PC-3 (cell line): ENCODE results near the gene MELK. TPM values are rescaled to one million over a fixed set of nuclear protein-coding genes. Genes with fewer than 3 reads are reported as not detected.

ENCODE experiments used
- ATAC-seq: fragments of 200-7000 bp; cut with Tn5 transposase; 2 replicates; pipeline ENCODE4 v1.9.1; 2020; ENCODE audit warnings: mild to moderate bottlenecking, moderate library complexity
- BruUV-seq: library from RNA; stranded (reverse); fragments of 400-500 nt; replicated peaks from 2 replicates; lab custom pipeline; 2021; lab: Mats Ljungman, UMichigan
- CTCF ChIA-PET: fragments of 300-600 bp; sonication (Branson Sonifier 250); formaldehyde crosslinking; loops from one replicate; lab custom pipeline; 2022; ENCODE audit warnings: antibody characterized with exemption; lab: Charles Lee
- POLR2A ChIA-PET: fragments of 300-600 bp; sonication (Branson Sonifier 250); formaldehyde crosslinking; loops from one replicate; lab custom pipeline; 2022; ENCODE audit warnings: antibody characterized with exemption; ENCODE audit not compliant: unreplicated experiment; lab: Charles Lee
- DNase-seq: peaks from one replicate; pipeline ENCODE4 v3.0.0-alpha.2; 2015
- H2AFZ ChIP-seq: fragments of 300-600 bp; sonication (generic); 2 replicates; pipeline ENCODE4 v1.6.0; 2016; ENCODE audit warnings: antibody characterized with exemption, low read length
- H3F3A ChIP-seq: fragments of 300-600 bp; sonication (generic); one replicate; pipeline ENCODE4 v1.6.0; 2017; ENCODE audit warnings: antibody characterized with exemption, low read length, control low read depth, mild to moderate bottlenecking; ENCODE audit not compliant: unreplicated experiment
- H3K27ac ChIP-seq: fragments of 300-600 bp; sonication (generic); 2 replicates; pipeline ENCODE4 v1.5.1; 2016; ENCODE audit warnings: mild to moderate bottlenecking, low read length
- H3K27me3 ChIP-seq: fragments of 300-600 bp; sonication (generic); 2 replicates; pipeline ENCODE4 v1.6.1; 2016; ENCODE audit warnings: low read length, mixed read lengths
- H3K36me3 ChIP-seq: fragments of 300-600 bp; sonication (generic); 2 replicates; pipeline ENCODE4 v1.6.1; 2016; ENCODE audit warnings: low read depth, mixed run types, low read length, mixed read lengths
- H3K4me1 ChIP-seq: fragments of 300-600 bp; sonication (generic); 2 replicates; pipeline ENCODE4 v1.5.1; 2016; ENCODE audit warnings: low read length; ENCODE audit not compliant: insufficient read depth
- H3K4me2 ChIP-seq: fragments of 300-600 bp; sonication (generic); 2 replicates; pipeline ENCODE4 v1.6.0; 2016; ENCODE audit warnings: low read length
- H3K4me3 ChIP-seq: fragments of 300-600 bp; sonication (generic); 2 replicates; pipeline ENCODE4 v1.5.1; 2016; ENCODE audit warnings: mild to moderate bottlenecking, low read length, mixed read lengths
- H3K79me2 ChIP-seq: fragments of 300-600 bp; sonication (generic); 2 replicates; pipeline ENCODE4 v1.6.1; 2017; ENCODE audit warnings: low read length, mixed read lengths
- H3K9ac ChIP-seq: fragments of 300-600 bp; sonication (generic); 2 replicates; pipeline ENCODE4 v1.6.0; 2016; ENCODE audit warnings: mild to moderate bottlenecking, low read length
- H3K9me2 ChIP-seq: fragments of 300-600 bp; sonication (generic); replicated peaks from 2 replicates; pipeline ENCODE4 v1.6.1; 2016; ENCODE audit warnings: mixed run types, low read length, mixed read lengths
- H3K9me3 ChIP-seq: fragments of 300-600 bp; sonication (generic); 2 replicates; pipeline ENCODE4 v1.6.1; 2016; ENCODE audit warnings: low read length, mixed read lengths
- H4K20me1 ChIP-seq: fragments of 300-600 bp; sonication (generic); 2 replicates; pipeline ENCODE4 v1.6.1; 2016; ENCODE audit warnings: low read length, mixed read lengths
- CTCF ChIP-seq: fragments of 300-600 bp; sonication (generic); conservative IDR thresholded peaks from 2 replicates; pipeline ENCODE4 v1.5.1; 2017; ENCODE audit warnings: antibody characterized with exemption, low read depth, mild to moderate bottlenecking, low read length
- EZH2 ChIP-seq: fragments of 300-600 bp; sonication (generic); IDR thresholded peaks from one replicate; pipeline ENCODE4 v1.6.1; 2017; ENCODE audit warnings: antibody characterized with exemption, mild to moderate bottlenecking, low read length; ENCODE audit not compliant: unreplicated experiment
- EZH2phosphoT487 ChIP-seq: fragments of 300-600 bp; sonication (generic); IDR thresholded peaks from 2 replicates; pipeline ENCODE4 v1.6.1; 2018; ENCODE audit warnings: mild to moderate bottlenecking, antibody characterized with exemption, low read length, borderline replicate concordance
- intact Hi-C: fragments of 100-400 bp; cut with micrococcal nuclease; formaldehyde crosslinking; loops from 2 replicates; pipeline ENCODE4 v1.9.0; 2023
- total RNA-seq: library from RNA; depleted of rRNA; stranded (reverse); fragments of >200 nt; gene quantifications from 2 replicates; pipeline ENCODE4 v1.2.3, GENCODE V29; 2014

Gene MELK
- total RNA-seq, 1 experiment from 2014 or later = 40.8 TPM

- intact Hi-C loops = no loop called here
- H3K9me3 ChIP-seq = no peaks in the 10 kb centered on the region
- ChIA-PET POLR2A (no interaction called here), CTCF (no interaction called here)
- H2AFZ ChIP-seq = no peak overlapping the region
- no peak for ATAC-seq
- no peak overlapping the region for H3K9ac ChIP-seq
- H4K20me1 ChIP-seq = no peaks in the 10 kb centered on the region
- no TSS peak for BruUV-seq
- no peak overlapping the region for H3K4me3 ChIP-seq
- no peaks in the 10 kb centered on the region for H3F3A ChIP-seq
- no peak overlapping the region for H3K27ac ChIP-seq
- peaks cover 22% of the 10 kb centered on the region for H3K36me3 ChIP-seq
- no peaks in the 10 kb centered on the region for H3K4me1 ChIP-seq
- H3K27me3 ChIP-seq = no peaks in the 10 kb centered on the region
- TF ChIP-seq CTCF (no peak), EZH2 (no peak), EZH2phosphoT487 (no peak)
- no peaks in the 10 kb centered on the region for H3K9me2 ChIP-seq
- H3K79me2 ChIP-seq = no peaks in the 10 kb centered on the region; the same call in 1 of the 2 replicates
- H3K4me2 ChIP-seq = no peak overlapping the region
- DNase-seq = no peak
These were observed 20.3 kb downstream of the MELK start for GRCh38 chr9:36592801-36593583.

- no TSS peak for BruUV-seq
- TF ChIP-seq CTCF = no peak
- TF ChIP-seq EZH2phosphoT487 = no peak
- no peak for TF ChIP-seq EZH2
- CTCF ChIA-PET = no interaction called here
- Histone ChIP-seq H3K36me3 (peaks cover 31% of the 10 kb centered on the region), H3K4me3 (no peak overlapping the region), H4K20me1 (no peaks in the 10 kb centered on the region), H2AFZ (no peak overlapping the region), H3F3A (no peaks in the 10 kb centered on the region), H3K79me2 (peaks cover 3% of the 10 kb centered on the region; the same call in 1 of the 2 replicates), H3K4me2 (no peak overlapping the region), H3K27me3 (no peaks in the 10 kb centered on the region), H3K27ac (no peak overlapping the region), H3K4me1 (no peaks in the 10 kb centered on the region), H3K9ac (no peak overlapping the region), H3K9me3 (no peaks in the 10 kb centered on the region), H3K9me2 (no peaks in the 10 kb centered on the region)
- DNase-seq (no peak), ATAC-seq (no peak)
- POLR2A ChIA-PET = no interaction called here
- intact Hi-C loops = no loop called here
These were observed 21.5 kb downstream of the MELK start for GRCh38 chr9:36594213-36594612.

- Histone ChIP-seq H3K79me2 (peaks cover 3% of the 10 kb centered on the region; the same call in 1 of the 2 replicates), H3K4me2 (no peak overlapping the region), H3K27me3 (no peaks in the 10 kb centered on the region), H3K9me3 (no peaks in the 10 kb centered on the region), H3K4me1 (no peaks in the 10 kb centered on the region), H3K9ac (no peak overlapping the region), H3K9me2 (no peaks in the 10 kb centered on the region), H3K36me3 (peaks cover 32% of the 10 kb centered on the region), H3K27ac (no peak overlapping the region), H2AFZ (no peak overlapping the region), H3F3A (no peaks in the 10 kb centered on the region), H3K4me3 (no peak overlapping the region), H4K20me1 (no peaks in the 10 kb centered on the region)
- DNase-seq (peak; percentile 47), ATAC-seq (peak; percentile 78)
- POLR2A ChIA-PET = no interaction called here
- TF ChIP-seq EZH2phosphoT487 = no peak
- TF ChIP-seq EZH2 = no peak
- peak; percentile 59 for TF ChIP-seq CTCF
- no TSS peak for BruUV-seq
- intact Hi-C loops = no loop called here
- CTCF ChIA-PET = no interaction called here
These were observed 24.9 kb downstream of the MELK start for GRCh38 chr9:36597412-36598178.
